RWPE2 (cell line): ENCODE measurements around the gene RASA1.
"Not testable (repeated sequence)": the region's sequence is repeated elsewhere in the genome, so short reads cannot be mapped to it uniquely, and the experiment has no call there.

ENCODE experiments used
- ATAC-seq: fragments of 200-7000 bp; cut with Tn5 transposase; 3 replicates; pipeline ENCODE4 v1.9.1; 2021; ENCODE audit warnings: low read depth
- DNase-seq: peaks from one replicate; pipeline ENCODE4 v3.0.0-alpha.2; 2020; ENCODE audit warnings: low spot score
- H3K27ac ChIP-seq: fragments of 450-650 bp; 2 replicates; pipeline ENCODE4 v1.5.1; 2017; ENCODE audit warnings: mild to moderate bottlenecking; ENCODE audit not compliant: poor library complexity, severe bottlenecking
- H3K27me3 ChIP-seq: fragments of 250-450 bp; sonication (Bioruptor Pico); 2 replicates; pipeline ENCODE4 v1.5.1; 2021; ENCODE audit warnings: mild to moderate bottlenecking, moderate library complexity; ENCODE audit not compliant: insufficient read depth, poor library complexity, severe bottlenecking
- H3K36me3 ChIP-seq: fragments of 250-450 bp; sonication (Bioruptor Pico); 2 replicates; pipeline ENCODE4 v1.5.1; 2020; ENCODE audit warnings: low read depth, mild to moderate bottlenecking, moderate library complexity
- H3K4me1 ChIP-seq: fragments of 250-450 bp; sonication (Bioruptor Pico); 2 replicates; pipeline ENCODE4 v1.5.1; 2021; ENCODE audit warnings: mild to moderate bottlenecking, moderate library complexity; ENCODE audit not compliant: insufficient read depth, poor library complexity, severe bottlenecking
- H3K4me3 ChIP-seq: fragments of 250-450 bp; sonication (Bioruptor Pico); 2 replicates; pipeline ENCODE4 v1.5.1; 2021; ENCODE audit warnings: mild to moderate bottlenecking, moderate library complexity; ENCODE audit not compliant: severe bottlenecking
- H3K9me3 ChIP-seq: fragments of 250-450 bp; sonication (Bioruptor Pico); 2 replicates; pipeline ENCODE4 v1.5.1; 2021; ENCODE audit warnings: mild to moderate bottlenecking, moderate library complexity; ENCODE audit not compliant: severe bottlenecking
- CTCF ChIP-seq: fragments of 450-650 bp; IDR thresholded peaks from one replicate; pipeline ENCODE4 v1.5.1; 2017; ENCODE audit warnings: mild to moderate bottlenecking, moderate library complexity; ENCODE audit not compliant: poor library complexity, severe bottlenecking

The RASA1 gene

GRCh38 chr5:87268126-87268969 is 665 bp downstream of the RASA1 start:
- H3K27ac ChIP-seq: peak overlapping the region; percentile 85
- DNase-seq (peak; percentile 74), ATAC-seq (peak; percentile 68)
- H3K27me3 ChIP-seq: no peaks in the 10 kb centered on the region
- no peak for TF ChIP-seq CTCF
- H3K4me3 ChIP-seq: peak overlapping the region; percentile 66
- no peaks in the 10 kb centered on the region for H3K9me3 ChIP-seq
- peaks cover 4% of the 10 kb centered on the region for H3K4me1 ChIP-seq
- peaks cover 18% of the 10 kb centered on the region for H3K36me3 ChIP-seq

GRCh38 chr5:87268970-87269377 is 1.3 kb downstream of the RASA1 start:
- H3K27ac ChIP-seq: peak overlapping the region; percentile 85
- ATAC-seq: no peak
- no peak for DNase-seq
- no peaks in the 10 kb centered on the region for H3K27me3 ChIP-seq
- TF ChIP-seq CTCF: no peak
- peak overlapping the region; percentile 66 for H3K4me3 ChIP-seq
- H3K9me3 ChIP-seq: no peaks in the 10 kb centered on the region
- H3K36me3 ChIP-seq: peaks cover 23% of the 10 kb centered on the region
- peaks cover 4% of the 10 kb centered on the region for H3K4me1 ChIP-seq

- not testable (repeated sequence) for H3K27me3 ChIP-seq, ATAC-seq, H3K4me1 ChIP-seq, DNase-seq, H3K4me3 ChIP-seq, H3K9me3 ChIP-seq, H3K27ac ChIP-seq
- H3K36me3 ChIP-seq: peaks cover 24% of the 10 kb centered on the region
These were observed 3.2 kb downstream of the RASA1 start for GRCh38 chr5:87270888-87271287.

- H3K4me3 ChIP-seq: no peak overlapping the region
- peaks cover 14% of the 10 kb centered on the region for H3K4me1 ChIP-seq
- no peak for ATAC-seq
- peaks cover 26% of the 10 kb centered on the region for H3K36me3 ChIP-seq
- no peak for TF ChIP-seq CTCF
- no peaks in the 10 kb centered on the region for H3K9me3 ChIP-seq
- H3K27ac ChIP-seq: no peak overlapping the region
- no peak for DNase-seq
- no peaks in the 10 kb centered on the region for H3K27me3 ChIP-seq
These were observed 9.0 kb downstream of the RASA1 start for GRCh38 chr5:87276655-87277054.

GRCh38 chr5:87277279-87277835 is 9.7 kb downstream of the RASA1 start:
- Histone ChIP-seq H3K4me1 (peaks cover 14% of the 10 kb centered on the region), H3K27me3 (no peaks in the 10 kb centered on the region), H3K36me3 (peaks cover 26% of the 10 kb centered on the region), H3K4me3 (no peak overlapping the region), H3K9me3 (no peaks in the 10 kb centered on the region), H3K27ac (no peak overlapping the region)
- DNase-seq (no peak), ATAC-seq (0 out of 3 replicates have a peak, but pooled peaks have one; percentile 40)
- no peak for TF ChIP-seq CTCF
